ENCODE measurements around the gene PPP4R1. TPM values are rescaled to one million over a fixed set of nuclear protein-coding genes. Genes with fewer than 3 reads are reported as not detected.
A peak's percentile ranks its signal among the peaks of the same experiment; 100 is the strongest.

PPP4R1 gene
- polyA plus RNA-seq, 1 donor (not counting 4 experiments of a cell fraction or from before 2014, with no cell fraction given), result 200 TPM

DNA sequence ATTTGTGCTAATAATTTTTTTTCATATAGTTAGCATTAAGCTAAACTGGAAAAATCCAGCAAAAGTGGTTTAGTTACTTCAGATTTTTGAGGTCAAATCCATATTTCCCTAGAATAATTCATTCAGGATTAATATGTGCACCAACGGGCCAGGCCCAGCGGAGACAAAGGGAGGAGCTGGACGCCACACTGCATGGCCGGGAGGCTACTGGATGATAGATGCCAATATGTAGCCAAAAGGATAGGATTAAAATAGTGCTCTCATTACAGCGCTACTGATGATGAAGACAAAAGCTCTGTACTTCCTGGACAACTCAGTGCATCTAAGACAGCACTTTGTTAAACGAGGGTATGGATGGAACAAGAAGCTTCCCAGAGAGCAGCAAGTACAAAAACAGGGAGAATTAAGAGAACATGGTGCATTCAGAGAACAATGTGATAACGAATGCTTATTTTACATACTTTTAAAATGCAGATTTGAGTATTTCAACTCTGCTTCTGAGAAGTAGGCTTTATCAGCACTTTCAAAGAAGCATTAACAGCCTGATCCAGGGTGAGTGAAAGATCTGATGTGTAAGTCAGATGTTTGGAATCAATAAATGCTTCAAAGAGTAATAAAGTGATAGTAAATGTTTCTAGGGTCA lies 39.8 kb downstream of the PPP4R1 start:
- Histone ChIP-seq H4K20me1 (ENCODE audit: control insufficient read depth, extremely low read depth, insufficient read depth, low read length) (no peaks in the 10 kb centered on the region), H3K4me2 (ENCODE audit: control insufficient read depth, extremely low read depth, insufficient read depth, low read depth, low read length) (no peak overlapping the region), H3K9ac (ENCODE audit: control insufficient read depth, extremely low read depth, insufficient read depth, low read length) (no peak overlapping the region), H2AFZ (ENCODE audit: control insufficient read depth, low read length) (no peak overlapping the region), H3K36me3 (ENCODE audit: control insufficient read depth in 2 of 2, extremely low read depth in 1 of 2, insufficient read depth in 2 of 2, low read length in 2 of 2) (peaks cover 27 to 56% of the 10 kb centered on the region in 2 experiments), H3K79me2 (ENCODE audit: control insufficient read depth, insufficient read depth, low read length) (peaks cover 44% of the 10 kb centered on the region), H3K9me3 (ENCODE audit: control insufficient read depth, low read depth, low read length) (no peaks in the 10 kb centered on the region), H3K27me3 (ENCODE audit: control insufficient read depth, extremely low read depth, insufficient read depth, low read length) (no peaks in the 10 kb centered on the region), H3K4me3 (ENCODE audit: control insufficient read depth in 2 of 3, extremely low read depth in 1 of 3, insufficient read depth in 2 of 3, low read depth in 1 of 3, low read length in 3 of 3) (no peak overlapping the region), H3K27ac (ENCODE audit: control insufficient read depth, insufficient read depth, low read length) (no peak overlapping the region), H3K4me1 (ENCODE audit: control insufficient read depth, extremely low read depth, insufficient read depth, low read length) (peaks cover 9% of the 10 kb centered on the region), H3K9me1 (ENCODE audit: control insufficient read depth, extremely low read depth, insufficient read depth, low read length) (peaks cover 2% of the 10 kb centered on the region)
- FAIRE-seq (peak; percentile 23), DNase-seq (ENCODE audit: low read depth, low spot score) (no peak)
- dilution Hi-C loops (cut with MboI; ENCODE audit: extremely low pct_ligation_motif_present, low sequenced_read_pairs), result no loop called here
- no peak for TF ChIP-seq EZH2 (IDR thresholded peaks at IDR 0.05; ENCODE audit: low read length)
- no peak for TF ChIP-seq CTCF (optimal IDR thresholded peaks at IDR 0.05 in 1 of 3, IDR thresholded peaks at IDR 0.05 in 1 of 3, conservative IDR thresholded peaks at IDR 0.05 in 1 of 3; ENCODE audit: extremely low read depth in 1 of 3, insufficient read depth in 2 of 3, low read length in 3 of 3)

DNA sequence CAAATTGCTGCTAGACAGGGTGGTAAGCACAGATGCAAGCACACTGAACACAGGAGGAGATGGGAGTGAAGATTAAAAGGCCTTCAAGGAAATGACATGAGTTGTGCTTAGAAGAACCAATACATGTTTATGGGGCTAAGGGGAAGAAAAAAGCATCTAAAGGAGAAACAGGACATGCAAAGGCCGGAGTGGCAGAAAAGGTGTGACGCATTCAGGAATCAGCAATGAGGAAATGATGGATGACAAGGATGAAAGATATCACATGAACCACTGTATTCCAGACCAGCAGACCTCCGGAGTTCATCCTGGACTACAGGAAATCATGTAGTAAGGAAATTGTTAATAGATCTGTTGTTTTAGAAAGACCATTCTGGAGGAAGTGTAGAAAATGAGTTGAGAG lies 42.8 kb downstream of the PPP4R1 start:
- H4K20me1 ChIP-seq (ENCODE audit: control insufficient read depth, extremely low read depth, insufficient read depth, low read length), result peaks cover 4% of the 10 kb centered on the region
- no peak overlapping the region for H3K4me3 ChIP-seq (ENCODE audit: control insufficient read depth in 2 of 3, extremely low read depth in 1 of 3, insufficient read depth in 2 of 3, low read depth in 1 of 3, low read length in 3 of 3)
- DNase-seq (ENCODE audit: low read depth, low spot score) (no peak), FAIRE-seq (no peak)
- no peak overlapping the region for H2AFZ ChIP-seq (ENCODE audit: control insufficient read depth, low read length)
- H3K27ac ChIP-seq (ENCODE audit: control insufficient read depth, insufficient read depth, low read length), result no peak overlapping the region
- H3K36me3 ChIP-seq (ENCODE audit: control insufficient read depth in 2 of 2, extremely low read depth in 1 of 2, insufficient read depth in 2 of 2, low read length in 2 of 2), result peaks cover 32 to 62% of the 10 kb centered on the region in 2 experiments
- H3K9me3 ChIP-seq (ENCODE audit: control insufficient read depth, low read depth, low read length), result no peaks in the 10 kb centered on the region
- H3K4me2 ChIP-seq (ENCODE audit: control insufficient read depth, extremely low read depth, insufficient read depth, low read depth, low read length), result no peak overlapping the region
- dilution Hi-C loops (cut with MboI; ENCODE audit: extremely low pct_ligation_motif_present, low sequenced_read_pairs), result no loop called here
- TF ChIP-seq CTCF (optimal IDR thresholded peaks at IDR 0.05 in 1 of 3, IDR thresholded peaks at IDR 0.05 in 1 of 3, conservative IDR thresholded peaks at IDR 0.05 in 1 of 3; ENCODE audit: extremely low read depth in 1 of 3, insufficient read depth in 2 of 3, low read length in 3 of 3) (no peak), EZH2 (IDR thresholded peaks at IDR 0.05; ENCODE audit: low read length) (no peak)
- H3K79me2 ChIP-seq (ENCODE audit: control insufficient read depth, insufficient read depth, low read length), result peaks cover 48% of the 10 kb centered on the region
- no peaks in the 10 kb centered on the region for H3K27me3 ChIP-seq (ENCODE audit: control insufficient read depth, extremely low read depth, insufficient read depth, low read length)
- H3K4me1 ChIP-seq (ENCODE audit: control insufficient read depth, extremely low read depth, insufficient read depth, low read length), result no peaks in the 10 kb centered on the region
- no peak overlapping the region for H3K9ac ChIP-seq (ENCODE audit: control insufficient read depth, extremely low read depth, insufficient read depth, low read length)
- peaks cover 2% of the 10 kb centered on the region for H3K9me1 ChIP-seq (ENCODE audit: control insufficient read depth, extremely low read depth, insufficient read depth, low read length)

Measured in keratinocyte (primary cell).